Vagina (tissue), 2 donors: Measurements from ENCODE around the gene PRR9. TPM values are rescaled to one million over a fixed set of nuclear protein-coding genes. Genes with fewer than 3 reads are reported as not detected.
A peak's percentile ranks its signal among the peaks of the same experiment; 100 is the strongest.
"Not testable (repeated sequence)": the region's sequence is repeated elsewhere in the genome, so short reads cannot be mapped to it uniquely, and the experiment has no call there.

Source experiments
- DNase-seq, 2 donors: peaks; one replicate each; pipeline ENCODE4 v3.0.0-alpha.2; 2017; ENCODE audit errors: extremely low spot score in 2 of 2
- H3K27ac ChIP-seq: fragments of 200-600 bp; sonication (generic); one replicate; pipeline ENCODE4 v1.5.1; 2019
- H3K27me3 ChIP-seq: fragments of 200-600 bp; sonication (generic); one replicate; pipeline ENCODE4 v1.5.1; 2019
- H3K36me3 ChIP-seq, 2 donors: fragments of 200-600 bp; sonication (generic); one replicate each; pipeline ENCODE4 v1.5.1; 2017 to 2019
- H3K4me1 ChIP-seq: fragments of 200-600 bp; sonication (generic); one replicate; pipeline ENCODE4 v1.5.1; 2019
- H3K4me3 ChIP-seq, 2 donors: fragments of 200-600 bp; sonication (generic); 1 replicate in 1 of 2; 2 replicates in 1 of 2; pipeline ENCODE4 v1.5.1; 2016 to 2019
- H3K9me3 ChIP-seq: fragments of 200-600 bp; sonication (generic); one replicate; pipeline ENCODE4 v1.5.1; 2019
- POLR2A ChIP-seq, 2 donors: fragments of 450-650 bp; IDR thresholded peaks; one replicate each; pipeline ENCODE4 v1.6.1; 2017; ENCODE audit warnings: antibody characterized with exemption in 2 of 2, mild to moderate bottlenecking in 2 of 2, moderate library complexity in 2 of 2
- POLR2AphosphoS5 ChIP-seq, 2 donors: sonication (generic); formaldehyde crosslinking; IDR thresholded peaks; one replicate each; pipeline ENCODE4 v1.9.0; 2017; ENCODE audit warnings: antibody characterized with exemption in 2 of 2, mild to moderate bottlenecking in 2 of 2, low read depth in 1 of 2; ENCODE audit not compliant: insufficient read depth in 1 of 2
- intact Hi-C: fragments of 100-400 bp; cut with DNase I; formaldehyde crosslinking; loops from one replicate; pipeline ENCODE4 v1.15.1; 2023
- total RNA-seq: library from RNA; depleted of rRNA; stranded (reverse); fragments of >200 nt; gene quantifications from one replicate; pipeline ENCODE4 v1.2.3, GENCODE V29; 2016
- TF ChIP-seq, protein P1 (sequence below), 3 experiments: fragments of 450-650 bp in 2 of 3; fragments of 200-600 bp in 1 of 3; sonication (generic) in 1 of 3; IDR thresholded peaks; one replicate each; pipeline ENCODE4 v1.5.1; 2017 to 2019; ENCODE audit warnings: antibody characterized with exemption in 3 of 3, mild to moderate bottlenecking in 2 of 3, moderate library complexity in 2 of 3

Gene PRR9
- total RNA-seq, 1 donor from 2014 or later = not detected

GRCh38 chr1:153217744-153218416, 496 bp downstream of the PRR9 start:
- H3K9me3 ChIP-seq = no peaks in the 10 kb centered on the region
- H3K27me3 ChIP-seq = no peaks in the 10 kb centered on the region
- H3K27ac ChIP-seq = no peak overlapping the region
- no peak for DNase-seq
- H3K4me3 ChIP-seq = no peak overlapping the region
- intact Hi-C loops = no loop called here
- TF ChIP-seq POLR2AphosphoS5 (IDR thresholded peaks at IDR 0.05; ENCODE audit: insufficient read depth in 1 of 2, low read depth in 1 of 2) = no peak
- TF ChIP-seq, protein P1, sequence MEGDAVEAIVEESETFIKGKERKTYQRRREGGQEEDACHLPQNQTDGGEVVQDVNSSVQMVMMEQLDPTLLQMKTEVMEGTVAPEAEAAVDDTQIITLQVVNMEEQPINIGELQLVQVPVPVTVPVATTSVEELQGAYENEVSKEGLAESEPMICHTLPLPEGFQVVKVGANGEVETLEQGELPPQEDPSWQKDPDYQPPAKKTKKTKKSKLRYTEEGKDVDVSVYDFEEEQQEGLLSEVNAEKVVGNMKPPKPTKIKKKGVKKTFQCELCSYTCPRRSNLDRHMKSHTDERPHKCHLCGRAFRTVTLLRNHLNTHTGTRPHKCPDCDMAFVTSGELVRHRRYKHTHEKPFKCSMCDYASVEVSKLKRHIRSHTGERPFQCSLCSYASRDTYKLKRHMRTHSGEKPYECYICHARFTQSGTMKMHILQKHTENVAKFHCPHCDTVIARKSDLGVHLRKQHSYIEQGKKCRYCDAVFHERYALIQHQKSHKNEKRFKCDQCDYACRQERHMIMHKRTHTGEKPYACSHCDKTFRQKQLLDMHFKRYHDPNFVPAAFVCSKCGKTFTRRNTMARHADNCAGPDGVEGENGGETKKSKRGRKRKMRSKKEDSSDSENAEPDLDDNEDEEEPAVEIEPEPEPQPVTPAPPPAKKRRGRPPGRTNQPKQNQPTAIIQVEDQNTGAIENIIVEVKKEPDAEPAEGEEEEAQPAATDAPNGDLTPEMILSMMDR (IDR thresholded peaks at IDR 0.05) = no peak
- TF ChIP-seq POLR2A (IDR thresholded peaks at IDR 0.05) = no peak
- no peaks in the 10 kb centered on the region for H3K36me3 ChIP-seq
- no peaks in the 10 kb centered on the region for H3K4me1 ChIP-seq

DNA sequence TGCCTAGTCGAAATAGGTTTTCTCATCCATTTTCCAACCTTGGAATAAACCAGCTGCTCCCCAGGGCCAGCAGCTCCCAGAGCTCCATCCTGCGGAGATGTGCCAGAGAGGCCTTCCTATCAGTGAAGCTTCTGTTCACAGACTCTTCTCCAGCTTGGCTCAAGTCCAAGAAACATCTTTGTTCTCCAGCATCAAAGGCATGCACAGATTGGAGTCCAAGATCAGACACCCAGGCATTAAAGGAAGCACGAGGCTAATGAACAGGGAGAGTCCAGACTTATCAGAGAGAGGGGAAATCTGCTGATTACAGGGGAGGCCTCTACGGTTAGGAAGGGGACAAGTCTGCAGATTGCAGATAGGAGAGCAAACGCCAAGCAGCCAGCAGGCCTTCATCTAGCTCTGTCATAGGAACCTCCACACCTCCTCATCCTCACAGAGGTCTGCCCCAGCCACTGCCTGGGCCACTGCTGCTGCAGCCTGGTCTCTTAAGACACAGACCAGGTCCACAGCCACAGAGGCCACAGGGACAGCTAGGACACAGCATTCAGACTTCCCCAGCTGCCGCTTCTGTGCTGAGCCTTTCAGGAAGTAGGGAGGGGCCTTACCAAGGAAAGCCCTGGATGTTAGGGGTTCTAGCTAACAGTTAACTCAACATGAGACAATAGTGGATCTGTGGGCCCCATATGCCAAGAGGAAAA, 3.4 kb downstream of the PRR9 start:
- H3K4me3 ChIP-seq = no peak overlapping the region
- H3K9me3 ChIP-seq = no peaks in the 10 kb centered on the region
- no peaks in the 10 kb centered on the region for H3K4me1 ChIP-seq
- TF ChIP-seq POLR2AphosphoS5 (IDR thresholded peaks at IDR 0.05; ENCODE audit: insufficient read depth in 1 of 2, low read depth in 1 of 2) = no peak
- no peak for TF ChIP-seq POLR2A (IDR thresholded peaks at IDR 0.05)
- TF ChIP-seq, protein P1 (IDR thresholded peaks at IDR 0.05) = no peak
- no peaks in the 10 kb centered on the region for H3K36me3 ChIP-seq
- H3K27ac ChIP-seq = no peak overlapping the region
- intact Hi-C loops = no loop called here
- no peaks in the 10 kb centered on the region for H3K27me3 ChIP-seq
- peak in 1 of 2 donors; percentile 52 for DNase-seq

DNA sequence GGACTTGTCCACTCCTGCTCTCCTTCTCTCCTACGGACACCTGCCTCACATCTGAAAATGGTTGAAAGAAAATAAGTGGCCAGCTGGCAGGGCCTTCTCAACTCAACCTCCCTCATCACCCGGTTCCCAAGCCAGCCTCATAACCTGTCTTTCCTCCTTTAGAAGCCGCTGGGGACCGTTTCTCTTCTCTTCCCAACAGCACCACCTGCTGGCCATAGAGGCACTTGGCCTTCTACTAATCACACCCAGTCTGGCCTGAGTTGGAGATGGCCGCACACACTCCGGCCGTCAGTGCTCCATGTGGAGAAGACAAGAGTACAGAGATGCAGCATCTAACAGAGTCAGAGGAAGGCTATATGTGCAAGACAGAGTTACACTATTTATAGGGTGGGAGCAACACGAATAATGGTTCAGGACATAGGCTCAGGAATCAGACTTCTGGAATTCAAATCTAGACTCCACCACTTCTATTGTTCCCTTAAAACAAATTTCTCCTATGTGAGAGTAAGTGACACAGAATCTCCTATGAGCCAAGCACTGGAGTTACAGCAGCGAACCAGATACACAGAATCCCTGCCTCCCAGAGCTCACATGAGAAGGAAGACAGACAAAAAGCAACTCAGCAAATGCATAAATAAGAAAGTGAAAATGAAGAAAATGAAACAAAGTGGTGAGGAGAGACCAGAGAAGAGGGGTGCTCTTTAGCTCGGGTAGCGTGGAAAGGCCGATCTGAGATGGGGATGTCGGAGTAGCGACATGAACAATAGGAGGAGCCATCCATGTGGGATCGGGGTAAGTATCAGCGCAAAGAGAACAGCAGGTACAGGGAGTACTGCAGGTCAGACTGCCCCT, 5.9 kb downstream of the PRR9 start:
- H3K27ac ChIP-seq, H3K9me3 ChIP-seq, H3K4me1 ChIP-seq, intact Hi-C loops, H3K4me3 ChIP-seq, DNase-seq, H3K36me3 ChIP-seq, H3K27me3 ChIP-seq: not testable (repeated sequence)
- TF ChIP-seq, protein P1 (IDR thresholded peaks at IDR 0.05) = peak; percentile 44 to 65 (median 47)

DNA sequence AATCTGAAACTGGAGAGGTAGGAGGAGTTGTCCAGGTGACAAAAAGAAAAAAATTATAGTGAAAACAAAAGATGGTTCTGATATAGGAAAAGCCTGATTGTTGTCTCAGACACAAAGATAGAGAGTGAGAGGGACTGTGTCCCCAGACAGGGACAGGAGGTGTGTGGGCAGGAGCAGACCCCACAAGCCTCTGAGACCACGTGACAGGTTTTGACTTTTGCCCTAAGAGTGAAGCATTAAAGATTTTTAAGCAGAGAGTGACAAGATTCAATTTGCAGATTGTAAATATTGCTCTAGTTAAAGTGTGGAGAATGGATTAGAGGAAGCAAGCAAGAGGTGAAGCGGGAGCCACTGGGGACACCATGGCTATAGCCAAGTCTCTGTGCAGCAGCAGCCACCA, 10.4 kb downstream of the PRR9 start:
- Histone ChIP-seq H3K4me3 (no peak overlapping the region), H3K27ac (no peak overlapping the region), H3K27me3 (no peaks in the 10 kb centered on the region), H3K36me3 (no peaks in the 10 kb centered on the region), H3K4me1 (no peaks in the 10 kb centered on the region), H3K9me3 (no peaks in the 10 kb centered on the region)
- intact Hi-C loops = no loop called here
- DNase-seq = no peak
- TF ChIP-seq POLR2AphosphoS5 (IDR thresholded peaks at IDR 0.05; ENCODE audit: insufficient read depth in 1 of 2, low read depth in 1 of 2) (no peak), POLR2A (IDR thresholded peaks at IDR 0.05) (no peak)
- TF ChIP-seq, protein P1 (IDR thresholded peaks at IDR 0.05) = no peak
